HFF-Myc (cell line): ENCODE results near the gene ANKRD55.

Source experiments
- DNase-seq: peaks from one replicate; pipeline ENCODE4 v3.0.0-alpha.2; 2011; ENCODE audit warnings: low read depth; ENCODE audit errors: extremely low read depth
- H3K4me3 ChIP-seq: replicated peaks from 2 replicates; pipeline ENCODE4 v1.5.1; 2011; ENCODE audit warnings: low read depth, mild to moderate bottlenecking, control low read depth, low read length
- TF ChIP-seq, protein P1 (sequence below): IDR thresholded peaks from 2 replicates; pipeline ENCODE4 v1.5.1; 2012; ENCODE audit warnings: mild to moderate bottlenecking, low read depth, low read length, control low read depth; ENCODE audit errors: missing control alignments

Gene ANKRD55

DNA sequence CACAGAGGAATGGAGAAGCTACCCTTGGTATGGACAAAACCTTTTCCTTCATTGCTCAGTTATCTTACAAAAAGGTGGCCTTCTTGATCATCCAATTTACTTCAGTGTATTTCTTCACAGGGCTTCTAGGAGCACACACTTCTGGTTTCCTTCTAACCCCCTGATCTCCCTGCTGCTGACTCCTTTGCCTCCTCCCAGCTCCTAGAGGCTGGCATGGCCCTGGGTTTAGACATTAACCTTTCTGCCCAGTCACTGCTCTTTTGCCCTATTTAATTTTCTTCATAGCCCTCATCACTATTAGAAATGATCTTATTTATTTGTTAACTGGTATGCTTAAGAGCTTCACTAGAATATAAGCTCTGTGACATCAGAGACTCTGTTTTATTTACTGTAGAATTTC lies 63.2 kb downstream of the ANKRD55 start:
- DNase-seq, result no peak
- no peak overlapping the region for H3K4me3 ChIP-seq
- TF ChIP-seq, protein P1, sequence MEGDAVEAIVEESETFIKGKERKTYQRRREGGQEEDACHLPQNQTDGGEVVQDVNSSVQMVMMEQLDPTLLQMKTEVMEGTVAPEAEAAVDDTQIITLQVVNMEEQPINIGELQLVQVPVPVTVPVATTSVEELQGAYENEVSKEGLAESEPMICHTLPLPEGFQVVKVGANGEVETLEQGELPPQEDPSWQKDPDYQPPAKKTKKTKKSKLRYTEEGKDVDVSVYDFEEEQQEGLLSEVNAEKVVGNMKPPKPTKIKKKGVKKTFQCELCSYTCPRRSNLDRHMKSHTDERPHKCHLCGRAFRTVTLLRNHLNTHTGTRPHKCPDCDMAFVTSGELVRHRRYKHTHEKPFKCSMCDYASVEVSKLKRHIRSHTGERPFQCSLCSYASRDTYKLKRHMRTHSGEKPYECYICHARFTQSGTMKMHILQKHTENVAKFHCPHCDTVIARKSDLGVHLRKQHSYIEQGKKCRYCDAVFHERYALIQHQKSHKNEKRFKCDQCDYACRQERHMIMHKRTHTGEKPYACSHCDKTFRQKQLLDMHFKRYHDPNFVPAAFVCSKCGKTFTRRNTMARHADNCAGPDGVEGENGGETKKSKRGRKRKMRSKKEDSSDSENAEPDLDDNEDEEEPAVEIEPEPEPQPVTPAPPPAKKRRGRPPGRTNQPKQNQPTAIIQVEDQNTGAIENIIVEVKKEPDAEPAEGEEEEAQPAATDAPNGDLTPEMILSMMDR, result no peak

DNA sequence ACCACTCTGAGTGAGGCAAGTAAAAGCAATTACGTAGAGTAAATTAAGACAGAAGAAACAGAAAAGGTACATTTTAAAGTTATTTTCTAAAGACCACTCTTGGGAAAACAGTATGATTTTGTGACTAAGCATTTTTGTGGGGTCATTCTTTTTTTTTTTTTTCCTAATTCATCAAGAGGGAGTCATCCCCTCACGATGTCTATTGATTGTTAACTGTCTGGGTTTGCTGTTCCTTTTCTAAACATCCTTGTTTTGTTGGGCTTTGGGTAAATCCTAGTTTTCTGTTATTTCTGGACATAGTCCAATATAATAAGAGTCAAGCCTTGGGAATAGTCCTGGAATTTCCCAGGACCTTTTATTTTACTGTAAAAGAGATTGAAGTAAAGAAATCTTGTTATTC lies 63.8 kb downstream of the ANKRD55 start:
- TF ChIP-seq, protein P1, result no peak
- no peak overlapping the region for H3K4me3 ChIP-seq

GRCh38 chr5:56168066-56168478 lies 65.1 kb downstream of the ANKRD55 start:
- TF ChIP-seq, protein P1, result no peak
- DNase-seq, result no peak
- H3K4me3 ChIP-seq, result no peak overlapping the region

More for the DNA sequence above, 63.8 kb downstream of the ANKRD55 start:
- DNase-seq, result no peak

DNA sequence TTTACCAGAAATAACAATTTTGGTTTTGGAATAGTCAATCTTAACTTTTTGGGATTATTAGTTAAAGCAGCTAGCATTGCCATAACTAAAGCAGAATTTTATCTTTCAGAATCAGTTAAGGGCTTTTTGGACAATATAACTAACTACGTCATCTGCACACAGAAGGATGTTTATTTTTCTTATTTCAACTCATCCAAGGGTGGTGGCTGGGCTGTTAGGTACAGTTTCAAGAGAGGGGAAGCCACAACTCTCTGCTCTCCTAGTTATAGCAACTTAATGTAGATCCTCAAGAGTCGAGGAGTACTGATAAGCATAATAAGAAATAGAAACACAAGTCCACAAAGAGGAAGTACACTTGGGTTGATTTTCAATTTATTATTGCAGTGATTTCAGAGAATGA lies 65.6 kb downstream of the ANKRD55 start:
- TF ChIP-seq, protein P1, result no peak
- DNase-seq, result no peak
- no peak overlapping the region for H3K4me3 ChIP-seq

GRCh38 chr5:56166671-56167385 lies 66.3 kb downstream of the ANKRD55 start:
- TF ChIP-seq, protein P1, result no peak
- DNase-seq, result no peak
- H3K4me3 ChIP-seq, result no peak overlapping the region

- H3K4me3 ChIP-seq, result no peak overlapping the region
- TF ChIP-seq, protein P1, result no peak
- DNase-seq, result no peak
These were observed 68.8 kb downstream of the ANKRD55 start for GRCh38 chr5:56164376-56164775.

- no peak for DNase-seq
- TF ChIP-seq, protein P1, result no peak
- H3K4me3 ChIP-seq, result no peak overlapping the region
These were observed 71.2 kb downstream of the ANKRD55 start for GRCh38 chr5:56161927-56162326.
